B cell (primary cell): ENCODE measurements around the gene ACE. TPM values are rescaled to one million over a fixed set of nuclear protein-coding genes. Genes with fewer than 3 reads are reported as not detected.

Experiments used
- ATAC-seq: fragments of 200-7000 bp; cut with Tn5 transposase; one replicate; pipeline ENCODE4 v1.10.0; 2021; ENCODE audit warnings: low read depth, mild to moderate bottlenecking, moderate number of reproducible peaks, moderate library complexity
- CTCF ChIA-PET: fragments of 350-600 bp; sonication (Branson Sonifier 250); formaldehyde crosslinking; loops from one replicate; lab custom pipeline; 2021; ENCODE audit warnings: antibody characterized with exemption, inconsistent platforms; lab: Charles Lee
- POLR2A ChIA-PET: fragments of 350-600 bp; sonication (Branson Sonifier 250); formaldehyde crosslinking; loops from one replicate; lab custom pipeline; 2021; ENCODE audit warnings: antibody characterized with exemption; lab: Charles Lee
- DNase-seq: peaks from one replicate; pipeline ENCODE4 v3.0.0; 2013
- H2AFZ ChIP-seq: 2 replicates; pipeline ENCODE4 v1.6.1; 2012; ENCODE audit warnings: mild to moderate bottlenecking, low read depth, low read length; ENCODE audit not compliant: insufficient read depth, poor library complexity, severe bottlenecking
- H3K27ac ChIP-seq, 2 donors: 1 replicate in 1 of 2; 2 replicates in 1 of 2; pipeline ENCODE4 v1.5.1; 2012 to 2013; ENCODE audit warnings: low read length in 2 of 2, mild to moderate bottlenecking in 2 of 2, moderate library complexity in 1 of 2
- H3K27me3 ChIP-seq, 4 experiments: fragments of 200-600 bp in 1 of 4; sonication (generic) in 1 of 4; replicated peaks in 1 of 4; 1 replicate in 2 of 4; 2 replicates in 2 of 4; pipeline versions ENCODE4 v1.6.1 to v1.7.0; 2013 to 2016; ENCODE audit warnings: low read length in 3 of 4, mild to moderate bottlenecking in 2 of 4, mixed read lengths in 1 of 4, moderate library complexity in 1 of 4; ENCODE audit not compliant: insufficient read depth in 4 of 4, control insufficient read depth in 3 of 4; ENCODE audit errors: control extremely low read depth in 1 of 4
- H3K36me3 ChIP-seq, 2 experiments: replicated peaks in 1 of 2; 1 replicate in 1 of 2; 2 replicates in 1 of 2; pipeline versions ENCODE4 v1.6.1 to v1.7.1; 2013; ENCODE audit warnings: low read length in 1 of 2; ENCODE audit not compliant: insufficient read depth in 2 of 2, control insufficient read depth in 1 of 2; ENCODE audit errors: control extremely low read depth in 1 of 2, extremely low read depth in 1 of 2
- H3K4me1 ChIP-seq, 2 donors: fragments of 200-600 bp in 1 of 2; sonication (generic) in 1 of 2; 1 replicate in 1 of 2; 2 replicates in 1 of 2; pipeline versions ENCODE4 v1.5.1 to v1.6.1; 2013 to 2017; ENCODE audit warnings: low read length in 2 of 2; ENCODE audit not compliant: control insufficient read depth in 2 of 2, insufficient read depth in 2 of 2
- H3K4me2 ChIP-seq: replicated peaks from 2 replicates; pipeline ENCODE3; 2012; ENCODE audit warnings: mild to moderate bottlenecking, low read depth, low read length; ENCODE audit not compliant: poor library complexity, severe bottlenecking
- H3K4me3 ChIP-seq, 5 experiments: fragments of 200-600 bp in 1 of 5; sonication (generic) in 1 of 5; 1 replicate in 3 of 5; 2 replicates in 2 of 5; pipeline versions ENCODE4 v1.5.1 to v1.7.0; 2011 to 2016; ENCODE audit warnings: low read length in 4 of 5, mild to moderate bottlenecking in 4 of 5, low read depth in 2 of 5, control low read depth in 1 of 5, moderate library complexity in 1 of 5; ENCODE audit not compliant: insufficient read depth in 1 of 5; ENCODE audit errors: control extremely low read depth in 1 of 5, extremely low read depth in 1 of 5
- H3K79me2 ChIP-seq: fragments of 200-600 bp; sonication (generic); one replicate; pipeline ENCODE4 v1.6.0; 2016; ENCODE audit warnings: low read length; ENCODE audit not compliant: control insufficient read depth, insufficient read depth
- H3K9ac ChIP-seq: fragments of 200-600 bp; sonication (generic); 2 replicates; pipeline ENCODE4 v1.6.1; 2017; ENCODE audit warnings: mild to moderate bottlenecking, low read length, moderate library complexity
- H3K9me3 ChIP-seq, 3 donors: one replicate each; pipeline versions ENCODE4 v1.6.1 to v1.7.1; 2013; ENCODE audit warnings: low read length in 2 of 3; ENCODE audit not compliant: control insufficient read depth in 2 of 3, insufficient read depth in 1 of 3; ENCODE audit errors: control extremely low read depth in 1 of 3
- H4K20me1 ChIP-seq: 2 replicates; pipeline ENCODE4 v1.6.0; 2012; ENCODE audit warnings: mild to moderate bottlenecking, low read length; ENCODE audit not compliant: insufficient read depth, control insufficient read depth, poor library complexity, severe bottlenecking
- H3K27ac Mint-ChIP-seq: one replicate; pipeline ENCODE4 v1.8.0; 2021; ENCODE audit warnings: mixed read lengths
- H3K27me3 Mint-ChIP-seq: one replicate; pipeline ENCODE4 v1.8.0; 2021; ENCODE audit warnings: mixed read lengths
- H3K4me1 Mint-ChIP-seq: one replicate; pipeline ENCODE4 v1.8.0; 2021; ENCODE audit warnings: mixed read lengths
- H3K4me3 Mint-ChIP-seq: one replicate; pipeline ENCODE4 v1.8.0; 2021; ENCODE audit warnings: mixed read lengths
- H3K9me3 Mint-ChIP-seq: one replicate; pipeline ENCODE4 v1.8.0; 2022; ENCODE audit warnings: mixed read lengths; ENCODE audit not compliant: insufficient read depth
- CTCF ChIP-seq: fragments of 200-600 bp; IDR thresholded peaks from one replicate; pipeline ENCODE4 v1.8.0; 2022; ENCODE audit warnings: antibody characterized with exemption, mild to moderate bottlenecking
- EZH2 ChIP-seq: IDR thresholded peaks from 2 replicates; pipeline ENCODE4 v1.6.1; 2012; ENCODE audit warnings: borderline replicate concordance, low read depth, mild to moderate bottlenecking, moderate library complexity, low read length; ENCODE audit not compliant: insufficient read depth, poor library complexity, severe bottlenecking
- WGBS: methylation state at CpG from one replicate; pipeline ENCODE4 v1.1.5; 2013; ENCODE audit warnings: missing lambda C conversion rate; ENCODE audit not compliant: insufficient coverage; 5-methylcytosine and 5-hydroxymethylcytosine counted together
- intact Hi-C: fragments of 100-400 bp; cut with micrococcal nuclease; formaldehyde crosslinking; loops from one replicate; pipeline ENCODE4 v1.10.0; 2022
- polyA plus RNA-seq: library from polyadenylated mRNA; depleted of rRNA; stranded (reverse); fragments of >200 nt; gene quantifications from 2 replicates; pipeline ENCODE4 v1.2.3, GENCODE V29; 2012
- total RNA-seq, 2 donors: library from RNA; stranded (reverse); fragments of 120-200 nt in 1 of 2; gene quantifications; 1 replicate in 1 of 2; 2 replicates in 1 of 2; pipeline versions ENCODE4 v1.2.3 to v1.2.4, GENCODE V29; 2013 to 2022

The ACE gene
- total and polyA plus RNA-seq, 2 donors (not counting 1 experiment from before 2014, with no cell fraction given): 0.67 to 2.6 TPM

- Histone ChIP-seq H3K36me3 (no peaks in the 10 kb centered on the region), H3K27me3 (peaks cover 0 to 4% (median 0%) of the 10 kb centered on the region in 4 experiments), H3K4me1 (no peaks in the 10 kb centered on the region), H3K9me3 (no peaks in the 10 kb centered on the region), H3K4me3 (no peak overlapping the region), H4K20me1 (no peaks in the 10 kb centered on the region), H3K4me2 (no peak overlapping the region), H3K79me2 (no peaks in the 10 kb centered on the region), H3K9ac (no peak overlapping the region), H3K27ac (no peak overlapping the region), H2AFZ (no peak overlapping the region)
- Mint-ChIP-seq H3K4me3 (no peak overlapping the region), H3K27me3 (peaks cover 17% of the 10 kb centered on the region), H3K9me3 (no peaks in the 10 kb centered on the region), H3K27ac (no peak overlapping the region), H3K4me1 (no peaks in the 10 kb centered on the region)
- ChIA-PET POLR2A (no interaction called here), CTCF (no interaction called here)
- 94% methylated on average over 3 of the region's 3 CpGs for WGBS
- no peak for DNase-seq
- intact Hi-C loops: no loop called here
- no peak for TF ChIP-seq CTCF
- TF ChIP-seq EZH2: no peak
- ATAC-seq: no peak
Observed at GRCh38 chr17:63512388-63512787, 35.5 kb downstream of the ACE start.

- ChIA-PET CTCF (no interaction called here), POLR2A (no interaction called here)
- H3K4me1 ChIP-seq: no peaks in the 10 kb centered on the region
- no peak overlapping the region for H3K4me2 ChIP-seq
- no peak overlapping the region for H3K27ac ChIP-seq
- no peak overlapping the region for H3K9ac ChIP-seq
- H3K79me2 ChIP-seq: no peaks in the 10 kb centered on the region
- peaks cover 20% of the 10 kb centered on the region for H3K27me3 Mint-ChIP-seq
- intact Hi-C loops: no loop called here
- H3K27ac Mint-ChIP-seq: no peak overlapping the region
- H3K9me3 ChIP-seq: no peaks in the 10 kb centered on the region
- no peak for ATAC-seq
- H3K36me3 ChIP-seq: no peaks in the 10 kb centered on the region
- no peak overlapping the region for H3K4me3 Mint-ChIP-seq
- 79% methylated on average over 5 of the region's 7 CpGs for WGBS
- TF ChIP-seq EZH2 (no peak), CTCF (no peak)
- no peak overlapping the region for H3K4me3 ChIP-seq
- no peak overlapping the region for H2AFZ ChIP-seq
- H3K9me3 Mint-ChIP-seq: no peaks in the 10 kb centered on the region
- no peaks in the 10 kb centered on the region for H3K27me3 ChIP-seq
- H3K4me1 Mint-ChIP-seq: no peaks in the 10 kb centered on the region
- no peaks in the 10 kb centered on the region for H4K20me1 ChIP-seq
- no peak for DNase-seq
Observed at GRCh38 chr17:63512896-63513644, 36.2 kb downstream of the ACE start.
